ENCODE measurements around the gene HDHD3.
"Not testable (repeated sequence)": the region's sequence is repeated elsewhere in the genome, so short reads cannot be mapped to it uniquely, and the experiment has no call there.

GRCh38 chr9:113406873-113407511, 30.2 kb upstream of the HDHD3 start:
- peak; percentile 81 for TF ChIP-seq CTCF (IDR thresholded peaks at IDR 0.05; ENCODE audit: insufficient read depth, low read length)
- TF ChIP-seq POLR2AphosphoS5 (IDR thresholded peaks at IDR 0.05; ENCODE audit: low read depth); GABPA (IDR thresholded peaks at IDR 0.05; ENCODE audit: low read depth); REST (IDR thresholded peaks at IDR 0.05; ENCODE audit: insufficient replicate concordance, low read depth); SPI1 (IDR thresholded peaks at IDR 0.05; ENCODE audit: borderline replicate concordance, low read depth): not testable (repeated sequence)
